ENCODE results near the gene SEM1.

DNA sequence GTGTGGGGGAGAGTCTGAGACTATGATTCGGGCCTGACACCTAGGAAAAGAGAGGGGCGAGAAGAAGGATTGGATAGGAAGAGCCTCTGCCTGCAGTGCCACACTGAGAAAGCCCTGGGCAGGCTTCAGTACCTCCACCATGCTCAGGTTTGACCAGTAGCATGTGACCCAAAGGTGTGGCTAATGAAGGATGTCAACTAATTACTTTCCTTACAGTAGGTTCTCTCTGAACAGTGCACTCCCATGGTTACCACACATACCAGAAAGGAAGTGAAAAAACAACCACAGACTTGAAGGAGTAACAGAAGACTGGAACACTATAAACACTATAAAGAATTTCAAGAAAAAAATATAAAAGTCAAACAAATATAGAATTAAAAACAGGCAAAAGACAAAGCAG is 46.2 kb downstream of the SEM1 start:
- no peak for TF ChIP-seq CTCF (IDR thresholded peaks at IDR 0.05)
- TF ChIP-seq POLR2AphosphoS5 (IDR thresholded peaks at IDR 0.05) = no peak
- TF ChIP-seq POLR2A (IDR thresholded peaks at IDR 0.05) = no peak
- no peak for TF ChIP-seq EP300 (IDR thresholded peaks at IDR 0.05)

All from gastroesophageal sphincter (tissue), 3 donors.